GM18499 (cell line): ENCODE results near the gene RNASE12.

ENCODE experiments used
- ATAC-seq: cut with Tn5 transposase; IDR thresholded peaks from one replicate; pipeline ENCODE4 v1.9.1; 2021; ENCODE audit warnings: moderate number of reproducible peaks; ENCODE audit not compliant: insufficient read depth, unreplicated experiment

Gene RNASE12

GRCh38 chr14:20548414-20549158 lies 42.6 kb downstream of the RNASE12 start:
- ATAC-seq: no peak

GRCh38 chr14:20546877-20547276 lies 44.3 kb downstream of the RNASE12 start:
- ATAC-seq: no peak
